ENCODE measurements around the gene MAN1C1.

GRCh38 chr1:25807480-25808390 lies 191.1 kb downstream of the MAN1C1 start:
- TF ChIP-seq FOXP1 (CRISPR knock-in tag; IDR thresholded peaks at IDR 0.05; ENCODE audit: borderline replicate concordance) (no peak), MAX (CRISPR knock-in tag; IDR thresholded peaks at IDR 0.05) (no peak), ZBTB21 (CRISPR knock-in tag; IDR thresholded peaks at IDR 0.05; ENCODE audit: borderline replicate concordance) (no peak), AFF4 (CRISPR knock-in tag; IDR thresholded peaks at IDR 0.05; ENCODE audit: borderline replicate concordance) (no peak), HMGXB4 (CRISPR knock-in tag; IDR thresholded peaks at IDR 0.05) (no peak), ESRRA (CRISPR knock-in tag; IDR thresholded peaks at IDR 0.05; ENCODE audit: borderline replicate concordance) (no peak), EMX1 (CRISPR knock-in tag; IDR thresholded peaks at IDR 0.05) (no peak)

Data from WTC11 (cell line).